Occipital lobe (tissue), 2 donors: ENCODE results near the gene RAB12. TPM values are rescaled to one million over a fixed set of nuclear protein-coding genes. Genes with fewer than 3 reads are reported as not detected.
"Not testable (repeated sequence)": the region's sequence is repeated elsewhere in the genome, so short reads cannot be mapped to it uniquely, and the experiment has no call there.

ENCODE experiments used
- DNase-seq: peaks from one replicate; lab custom pipeline; 2025; lab: John Stamatoyannopoulos, UW
- total RNA-seq: library from RNA; depleted of rRNA; stranded (reverse); fragments of >200 nt; gene quantifications from one replicate; pipeline ENCODE4 v1.2.3, GENCODE V29; 2014

RAB12 gene
- total RNA-seq, 1 donor from 2014 or later, result 113 TPM

- no peak for DNase-seq
Observed at GRCh38 chr18:8643326-8643878, 34.2 kb downstream of the RAB12 start.

- not testable (repeated sequence) for DNase-seq
Observed at GRCh38 chr18:8647359-8647758, 38.1 kb downstream of the RAB12 start.

- DNase-seq, result not testable (repeated sequence)
Observed at GRCh38 chr18:8651478-8652261, 42.4 kb downstream of the RAB12 start.

DNA sequence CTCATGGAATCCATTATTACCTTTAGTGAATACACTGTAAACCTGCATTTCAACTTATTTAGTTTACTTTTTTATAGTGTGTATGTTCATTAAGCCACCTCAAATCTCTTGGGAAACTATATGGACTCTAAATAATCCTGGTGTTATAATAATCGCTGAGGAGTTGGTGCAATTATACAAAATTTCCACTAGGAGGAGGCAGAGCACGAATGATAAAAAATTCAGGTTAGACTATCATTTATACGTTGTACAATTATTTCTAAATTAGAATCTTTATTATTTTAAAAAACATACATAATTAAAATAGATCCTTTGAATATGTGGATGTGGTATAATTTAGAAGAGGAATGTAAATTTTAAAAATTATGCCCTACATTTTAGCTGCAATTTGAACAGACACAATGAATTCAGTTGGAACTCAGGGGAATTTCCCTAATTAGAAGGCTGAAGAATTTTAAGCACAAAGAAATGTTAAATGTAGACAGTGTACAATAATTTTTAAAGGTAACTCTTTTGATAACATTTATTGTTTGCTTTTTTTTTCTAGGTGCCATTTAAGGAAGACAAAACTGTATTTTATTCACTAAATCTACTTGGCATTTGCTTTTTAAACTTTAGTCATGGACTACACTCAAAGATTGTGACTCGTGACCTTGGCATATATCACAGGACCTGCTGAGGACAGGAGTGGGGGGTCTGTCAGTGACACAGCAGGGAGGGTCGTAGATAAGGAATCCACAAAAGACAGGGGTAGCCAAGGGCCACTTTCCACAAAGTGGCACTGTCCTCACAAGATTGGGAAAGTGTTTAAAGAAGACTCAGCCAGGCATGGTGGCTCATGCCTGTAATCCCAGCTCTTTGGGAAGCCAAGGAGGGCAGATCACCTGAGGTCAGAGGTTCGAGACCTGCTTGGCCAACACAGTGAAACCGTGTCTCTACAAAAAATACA lies 45.5 kb downstream of the RAB12 start:
- DNase-seq, result no peak

- DNase-seq, result no peak
Observed at GRCh38 chr18:8656232-8656631, 47.0 kb downstream of the RAB12 start.

DNA sequence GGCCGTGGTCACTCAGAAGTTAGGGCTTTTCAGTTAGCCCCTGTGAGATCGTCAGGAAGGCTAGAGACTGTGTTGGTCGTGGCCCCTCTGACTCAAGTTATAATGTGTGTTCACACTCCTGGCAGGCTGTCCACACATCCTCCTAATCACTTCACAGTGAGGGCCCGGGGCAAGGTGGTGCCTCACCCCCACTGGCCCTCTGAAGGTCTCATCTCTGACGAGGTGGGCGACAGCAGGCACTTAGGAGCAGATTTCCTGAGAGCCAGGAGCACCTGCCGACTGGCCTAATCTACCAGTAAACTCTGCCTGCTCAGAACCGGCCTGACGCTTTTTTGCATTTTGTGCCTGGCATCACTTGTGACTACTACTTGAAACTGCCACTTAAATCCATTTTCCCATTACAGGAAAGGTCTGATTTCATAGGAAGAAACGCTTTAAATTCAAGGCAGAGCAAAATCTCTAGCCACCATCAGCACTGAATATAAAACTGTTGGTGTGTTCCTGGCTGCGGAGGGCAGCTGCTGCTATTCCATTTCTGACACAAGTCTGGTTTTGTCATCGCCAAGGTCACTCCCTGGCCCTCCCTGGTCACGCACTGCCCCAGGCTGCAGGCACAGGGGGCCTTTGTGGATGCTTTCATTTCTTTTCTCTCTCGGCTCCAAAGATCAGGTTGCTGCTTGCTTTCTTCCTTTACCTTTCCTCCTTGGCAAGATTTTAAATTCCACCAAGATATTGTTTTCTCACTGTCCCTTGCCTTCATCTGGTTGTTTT lies 48.0 kb downstream of the RAB12 start:
- DNase-seq, result no peak

GRCh38 chr18:8657873-8658470 lies 48.7 kb downstream of the RAB12 start:
- DNase-seq, result no peak

DNA sequence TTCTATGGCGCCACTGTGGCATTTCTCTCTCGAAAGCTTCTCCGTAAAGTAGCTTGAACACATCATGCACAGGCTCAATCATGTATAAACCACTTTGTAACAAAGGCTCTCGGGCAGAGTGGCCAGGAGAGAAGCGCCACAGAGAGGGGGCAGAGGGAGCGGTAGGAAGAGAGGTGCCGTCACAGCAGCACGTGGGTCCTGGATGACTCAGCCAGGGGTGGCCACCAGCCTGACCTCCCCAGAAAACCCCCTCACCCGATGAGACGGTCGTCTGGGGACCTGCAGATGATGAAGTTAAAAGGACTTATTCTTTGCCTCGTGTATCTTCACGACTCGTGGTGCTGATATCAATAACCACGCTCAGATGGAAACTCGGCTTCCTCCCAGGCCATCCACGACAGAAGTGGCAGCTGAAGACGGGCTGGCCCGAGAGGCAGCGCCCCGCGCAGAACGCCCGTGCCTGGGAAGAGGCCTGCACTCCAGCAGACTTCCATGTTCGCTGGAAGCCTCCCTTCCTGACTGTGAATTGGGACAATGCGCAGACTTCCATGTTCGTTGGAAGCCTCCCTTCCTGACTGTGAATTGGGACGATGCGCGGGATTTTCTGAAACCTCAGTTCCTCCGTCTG lies 49.7 kb downstream of the RAB12 start:
- no peak for DNase-seq

- no peak for DNase-seq
Observed at GRCh38 chr18:8659609-8660242, 50.5 kb downstream of the RAB12 start.

GRCh38 chr18:8660316-8660715 lies 51.1 kb downstream of the RAB12 start:
- no peak for DNase-seq

GRCh38 chr18:8661754-8662559 lies 52.7 kb downstream of the RAB12 start:
- no peak for DNase-seq

DNA sequence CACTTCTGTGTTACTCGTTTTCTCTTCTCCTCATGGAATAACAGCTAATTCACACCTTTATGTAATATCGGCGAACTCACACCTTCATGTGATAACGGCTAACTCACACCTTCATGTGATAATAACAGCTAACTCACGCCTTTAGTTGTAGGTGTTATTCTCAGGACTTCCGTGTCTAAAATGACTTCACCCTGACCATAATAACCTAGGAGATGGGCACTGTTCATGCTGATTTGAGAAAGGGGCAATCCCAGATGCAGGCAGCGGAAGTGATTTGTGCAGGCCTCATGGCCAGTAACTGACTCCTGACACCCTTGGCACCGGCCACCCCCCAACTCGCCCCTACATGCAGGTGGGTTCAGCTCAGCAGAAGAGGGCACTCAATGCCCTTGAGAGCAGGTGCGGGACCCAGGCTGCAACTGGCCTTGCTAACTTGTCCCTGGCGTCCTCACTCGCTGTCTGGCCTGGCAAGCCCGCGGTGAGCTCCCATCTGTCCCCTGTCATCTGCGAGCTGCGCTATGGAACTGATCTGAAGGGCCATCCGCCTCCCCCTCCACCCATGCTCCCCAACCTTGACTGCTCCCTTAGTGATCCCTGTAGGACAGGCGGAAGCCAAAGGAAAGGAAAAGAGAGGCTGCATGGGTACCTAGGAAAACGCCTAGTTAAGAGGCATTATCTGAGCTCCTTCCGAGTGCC lies 53.5 kb downstream of the RAB12 start:
- no peak for DNase-seq

- no peak for DNase-seq
Observed at GRCh38 chr18:8667846-8668245, 58.6 kb downstream of the RAB12 start.

GRCh38 chr18:8668381-8668780 lies 59.1 kb downstream of the RAB12 start:
- DNase-seq, result no peak

- no peak for DNase-seq
Observed at GRCh38 chr18:8669571-8669970, 60.3 kb downstream of the RAB12 start.

- DNase-seq, result no peak
Observed at GRCh38 chr18:8673256-8674209, 64.3 kb downstream of the RAB12 start.

GRCh38 chr18:8675057-8675456 lies 65.8 kb downstream of the RAB12 start:
- no peak for DNase-seq
